Metanephros (tissue), 1 donor: Measurements from ENCODE around the gene RAB8B. TPM values are rescaled to one million over a fixed set of nuclear protein-coding genes. Genes with fewer than 3 reads are reported as not detected.

Source experiments
- total RNA-seq: library from RNA; depleted of rRNA; stranded (reverse); fragments of >200 nt; gene quantifications from one replicate; pipeline ENCODE4 v1.2.3, GENCODE V29; 2014

Gene RAB8B
- 29.0 TPM for total RNA-seq

DNA sequence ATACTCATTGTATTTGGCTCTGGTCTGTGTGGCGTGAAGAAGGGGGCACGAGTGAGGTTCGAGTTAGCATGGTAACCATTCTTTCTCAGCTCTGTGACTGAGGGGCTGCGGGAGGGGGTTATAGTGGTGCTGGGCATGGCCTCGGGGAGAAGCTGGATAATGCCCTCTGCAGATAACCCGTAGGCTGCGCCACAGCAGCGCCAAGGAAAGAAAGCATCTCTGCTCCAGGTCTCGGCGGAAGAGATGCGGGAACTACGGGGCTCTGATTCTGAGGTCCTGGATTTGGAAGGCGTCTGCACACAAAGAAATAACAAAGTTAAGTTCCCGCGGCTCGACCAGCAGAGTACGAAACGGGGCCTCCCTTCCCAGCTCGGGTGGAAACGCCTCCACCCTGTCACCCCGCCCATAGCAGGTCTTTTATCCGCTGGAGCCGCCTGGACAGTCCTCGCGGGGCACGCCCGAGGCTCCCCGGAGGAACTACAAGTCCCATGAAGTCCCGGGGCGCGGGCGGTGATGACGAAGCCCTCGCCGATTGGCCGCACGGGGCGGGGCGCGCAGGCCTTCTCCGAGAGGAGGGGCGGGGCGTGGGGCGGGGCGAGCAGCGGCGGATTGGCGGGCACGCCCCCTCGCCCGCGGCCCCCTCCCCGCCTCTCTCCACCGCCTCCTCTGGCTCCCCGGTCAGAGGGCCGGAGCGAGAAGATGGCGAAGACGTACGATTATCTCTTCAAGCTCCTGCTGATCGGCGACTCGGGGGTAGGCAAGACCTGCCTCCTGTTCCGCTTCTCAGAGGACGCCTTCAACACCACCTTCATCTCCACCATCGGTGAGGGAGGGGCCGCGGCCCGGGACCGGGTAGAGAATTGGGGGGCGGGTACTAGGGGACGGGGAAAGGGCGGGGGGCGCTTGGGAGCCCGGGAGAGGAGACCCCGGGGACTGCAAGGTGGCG, at the start of gene RAB8B:
RAB8B (plus strand) TSS at position 681 of the 946 bp plus-strand sequence; CDS start at position 700, 19 bp downstream.

DNA sequence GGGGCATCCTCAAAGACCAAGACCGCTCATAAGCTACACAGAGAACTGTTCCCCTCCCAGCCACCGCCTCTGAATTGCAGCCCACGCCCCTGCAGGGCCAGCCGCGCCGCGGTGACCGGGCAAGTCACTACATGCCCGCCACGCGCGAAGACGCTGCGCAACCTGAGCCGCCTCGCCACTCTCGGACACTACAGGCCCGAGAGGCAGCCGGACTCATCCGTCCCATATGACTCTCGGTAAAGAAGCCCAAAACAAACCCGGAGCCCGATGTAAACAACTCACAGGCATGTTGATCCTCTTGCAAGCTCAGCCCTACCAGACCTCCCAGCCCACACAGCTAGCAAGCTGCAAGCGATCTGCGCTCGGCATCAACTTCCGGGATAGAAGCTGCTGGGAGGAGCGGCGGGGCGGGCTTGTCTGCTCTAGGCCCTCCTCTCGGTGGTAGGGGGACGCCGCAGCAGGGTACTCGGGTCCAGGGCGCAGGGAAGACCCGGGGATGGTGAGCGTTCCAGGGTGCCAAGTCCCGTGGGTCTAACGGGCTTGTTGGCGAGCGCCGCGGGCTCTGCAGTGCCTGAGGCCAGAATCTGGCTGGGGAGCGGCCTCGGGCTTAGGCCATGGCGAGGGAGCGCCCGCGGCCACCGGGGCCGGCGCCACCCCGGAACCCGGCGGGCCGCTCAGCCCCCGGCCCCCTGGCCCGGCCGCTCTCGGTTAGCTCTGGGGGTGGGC, 32.1 kb upstream of the RAB8B start, which contains the start of gene RPS27L:
RPS27L (minus strand) TSS at position 360 of the 726 bp plus-strand sequence; CDS start at position 288, 72 bp downstream.

DNA sequence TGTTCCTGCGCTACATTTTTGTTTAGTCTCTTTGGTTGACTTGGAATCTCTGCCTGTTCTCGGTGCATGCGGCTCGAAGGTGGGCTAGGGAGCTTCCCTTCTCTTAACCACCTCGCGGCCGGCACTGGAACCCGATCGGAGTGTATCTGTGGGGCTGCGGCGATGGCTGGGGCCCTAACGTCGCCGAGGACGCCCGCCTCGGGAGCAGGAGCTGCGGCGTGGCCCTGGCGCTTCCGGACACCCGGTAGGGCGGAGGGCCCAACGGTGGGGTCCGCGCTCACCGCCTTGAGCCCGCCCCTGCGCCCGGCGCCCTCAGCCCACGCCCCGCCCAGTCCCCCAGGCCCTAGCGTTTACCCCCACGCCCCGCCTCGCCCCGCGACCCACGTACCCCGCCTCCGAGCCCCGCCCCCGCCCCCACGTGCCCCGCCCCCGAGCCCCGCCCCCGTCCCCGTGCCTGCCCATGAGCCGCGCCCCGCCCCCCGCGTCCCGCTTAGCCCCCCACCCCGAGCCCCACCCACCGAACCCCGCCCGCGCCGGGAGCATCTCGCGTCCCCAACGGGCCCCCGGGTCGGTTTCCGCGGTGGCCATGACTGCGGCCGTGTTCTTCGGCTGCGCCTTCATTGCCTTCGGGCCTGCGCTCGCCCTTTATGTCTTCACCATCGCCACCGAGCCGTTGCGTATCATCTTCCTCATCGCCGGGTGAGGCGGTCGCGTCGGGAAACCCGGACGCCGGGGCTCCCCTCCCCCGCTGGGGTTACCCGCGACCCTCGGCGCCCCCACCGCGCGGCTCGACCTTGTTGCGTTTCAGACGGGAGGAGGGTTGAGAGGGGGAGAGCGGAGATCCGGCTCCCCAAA, 87.9 kb downstream of the RAB8B start, which contains the start of gene APH1B:
APH1B (plus strand) TSS at position 568 of the 855 bp plus-strand sequence; CDS start at position 587, 19 bp downstream.

Other genes with a start within 250 kb of the RAB8B start
- gene TPM1, start 146.9 kb upstream of the RAB8B start, total RNA-seq = 561 TPM
- 11.8 TPM for gene LACTB, start 67.7 kb upstream of the RAB8B start, total RNA-seq
- 41.8 TPM for gene RPS27L, start 32.1 kb upstream of the RAB8B start, total RNA-seq
- gene APH1B, start 88.0 kb downstream of the RAB8B start, total RNA-seq = 18.2 TPM
- 178 TPM for gene CA12, start 192.2 kb downstream of the RAB8B start, total RNA-seq